Skeletal muscle tissue (tissue), 4 donors: ENCODE results near the gene GPRC5A. TPM values are rescaled to one million over a fixed set of nuclear protein-coding genes. Genes with fewer than 3 reads are reported as not detected.

Experiments used
- H3K27ac ChIP-seq: one replicate; pipeline ENCODE4 v1.7.0; 2013; ENCODE audit warnings: mild to moderate bottlenecking, low read depth, low read length, inconsistent platforms
- H3K27me3 ChIP-seq, 3 donors: one replicate each; pipeline ENCODE4 v1.7.0; 2013; ENCODE audit warnings: low read length in 3 of 3; ENCODE audit not compliant: control insufficient read depth in 3 of 3, insufficient read depth in 3 of 3
- H3K36me3 ChIP-seq, 3 donors: one replicate each; pipeline ENCODE4 v1.7.0; 2013; ENCODE audit warnings: low read length in 3 of 3; ENCODE audit not compliant: control insufficient read depth in 3 of 3, insufficient read depth in 3 of 3
- H3K4me1 ChIP-seq, 3 donors: one replicate each; pipeline ENCODE4 v1.7.0; 2013; ENCODE audit warnings: low read length in 3 of 3, mild to moderate bottlenecking in 3 of 3; ENCODE audit not compliant: control insufficient read depth in 3 of 3, insufficient read depth in 3 of 3
- H3K4me3 ChIP-seq, 3 donors: one replicate each; pipeline ENCODE4 v1.7.0; 2013; ENCODE audit warnings: low read length in 3 of 3
- H3K9ac ChIP-seq, 3 donors: one replicate each; pipeline ENCODE4 v1.7.0; 2013; ENCODE audit warnings: low read length in 3 of 3, mild to moderate bottlenecking in 3 of 3, moderate library complexity in 2 of 3, low read depth in 1 of 3
- H3K9me3 ChIP-seq, 3 donors: one replicate each; pipeline ENCODE4 v1.7.0; 2013; ENCODE audit warnings: low read length in 3 of 3; ENCODE audit not compliant: control insufficient read depth in 3 of 3
- total RNA-seq: library from RNA; depleted of rRNA; stranded (reverse); fragments of >200 nt; gene quantifications from one replicate; pipeline ENCODE4 v1.2.3, GENCODE V29; 2014
- donor health status: Osteomylitis.

GPRC5A gene
- total RNA-seq, 1 donor from 2014 or later = 1.0 TPM

GRCh38 chr12:12947902-12948301 is 56.5 kb downstream of the GPRC5A start:
- Histone ChIP-seq H3K4me3 (no peak overlapping the region), H3K27me3 (no peaks in the 10 kb centered on the region), H3K27ac (no peak overlapping the region), H3K9me3 (no peaks in the 10 kb centered on the region), H3K4me1 (no peaks in the 10 kb centered on the region), H3K36me3 (no peaks in the 10 kb centered on the region), H3K9ac (no peak overlapping the region)

- Histone ChIP-seq H3K4me1 (no peaks in the 10 kb centered on the region), H3K4me3 (no peak overlapping the region), H3K27ac (no peak overlapping the region), H3K27me3 (no peaks in the 10 kb centered on the region), H3K9ac (no peak overlapping the region), H3K36me3 (no peaks in the 10 kb centered on the region), H3K9me3 (no peaks in the 10 kb centered on the region)
These were observed 60.1 kb downstream of the GPRC5A start for GRCh38 chr12:12951504-12951903.

DNA sequence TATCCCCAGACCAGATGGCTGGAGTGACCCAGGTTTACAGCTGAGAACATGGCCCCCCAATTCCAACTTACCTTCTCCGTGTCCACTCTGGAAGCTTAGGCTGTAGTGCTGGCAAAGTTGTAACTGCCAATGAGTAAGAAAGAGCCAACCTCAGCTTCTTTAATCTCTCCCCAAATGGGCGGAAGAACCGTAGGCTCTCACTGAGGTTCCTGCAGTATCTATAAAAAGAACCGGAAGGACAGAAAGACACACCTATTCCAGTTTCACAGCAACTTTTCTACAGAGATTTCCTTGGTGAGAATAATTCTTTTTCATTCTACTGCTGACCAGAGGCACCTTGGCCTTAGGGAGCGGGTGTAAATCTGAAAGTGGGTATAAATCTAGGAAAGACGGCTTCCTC is 60.7 kb downstream of the GPRC5A start, which contains the start of gene GPRC5D:
GPRC5D (minus strand) TSS at position 135 of the 400 bp plus-strand sequence. CDS start 1,786 bp downstream, outside the sequence.
- Histone ChIP-seq H3K4me3 (no peak within 1 kb of the TSS), H3K27ac (no peak within 1 kb of the TSS), H3K9me3 (no peaks in the 10 kb centered on the region), H3K27me3 (no peaks in the 10 kb centered on the region), H3K36me3 (no peaks in the 10 kb centered on the region), H3K9ac (no peak within 1 kb of the TSS), H3K4me1 (no peaks in the 10 kb centered on the region)

DNA sequence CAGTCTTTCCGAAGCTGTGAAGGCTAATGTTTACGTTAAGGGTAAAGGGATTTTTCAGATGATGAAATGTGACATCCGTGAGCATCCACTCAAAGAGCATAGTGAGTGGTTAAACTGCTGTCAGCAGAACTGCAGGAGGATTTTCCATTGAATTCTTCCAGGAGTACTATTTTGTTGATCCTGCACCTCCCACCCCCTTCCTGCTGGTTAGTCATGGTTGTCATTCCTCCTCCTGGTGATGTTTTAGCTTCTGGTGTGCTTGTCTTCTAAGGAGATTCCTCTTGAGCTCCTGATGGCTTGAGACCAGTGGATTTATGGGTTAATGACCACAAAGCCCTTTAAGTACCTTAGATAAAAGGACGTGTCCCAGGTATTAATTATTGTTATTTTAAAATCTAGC is 63.0 kb downstream of the GPRC5A start:
- H3K36me3 ChIP-seq = no peaks in the 10 kb centered on the region

DNA sequence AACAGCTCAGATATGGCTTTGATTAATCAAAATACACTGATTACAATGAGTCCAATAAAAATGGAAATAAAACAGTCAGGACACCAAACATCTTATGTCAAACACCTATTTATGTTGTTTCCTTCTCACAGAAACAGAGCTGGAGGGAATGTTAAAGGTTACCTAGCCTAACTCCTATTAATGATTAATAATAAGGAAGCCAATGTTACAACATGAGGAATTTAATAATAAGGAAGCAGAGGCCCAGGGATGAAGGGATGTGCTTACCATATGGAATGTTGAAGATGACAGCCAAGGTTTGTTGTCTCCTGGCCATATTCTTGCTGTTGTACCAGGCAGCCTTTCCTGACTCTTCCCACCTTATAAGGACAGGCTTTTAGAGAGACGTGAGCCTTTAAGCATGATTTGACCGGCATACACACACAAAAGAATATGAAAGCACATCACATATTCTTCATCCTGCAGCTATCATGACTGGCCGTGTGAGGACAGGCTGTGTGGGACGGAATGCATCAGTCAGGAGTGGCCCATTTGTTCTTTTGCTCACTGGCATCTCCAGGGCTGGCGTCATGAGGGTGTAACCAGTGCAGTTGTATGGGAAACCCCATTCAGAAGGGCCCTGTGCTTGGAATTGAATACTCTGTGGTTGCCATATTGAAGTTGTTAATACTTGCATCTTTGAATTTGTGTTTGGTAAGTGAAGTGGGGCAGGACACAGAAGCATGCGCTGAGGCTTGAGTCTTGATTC is 63.7 kb downstream of the GPRC5A start:
- Histone ChIP-seq H3K36me3 (no peaks in the 10 kb centered on the region), H3K9ac (no peak overlapping the region), H3K27ac (no peak overlapping the region), H3K9me3 (no peaks in the 10 kb centered on the region), H3K4me1 (no peaks in the 10 kb centered on the region), H3K27me3 (no peaks in the 10 kb centered on the region), H3K4me3 (no peak overlapping the region)

More for the DNA sequence above, 63.0 kb downstream of the GPRC5A start:
- Histone ChIP-seq H3K4me3 (no peak overlapping the region), H3K27me3 (no peaks in the 10 kb centered on the region), H3K9ac (no peak overlapping the region), H3K27ac (no peak overlapping the region), H3K9me3 (no peaks in the 10 kb centered on the region), H3K4me1 (no peaks in the 10 kb centered on the region)

DNA sequence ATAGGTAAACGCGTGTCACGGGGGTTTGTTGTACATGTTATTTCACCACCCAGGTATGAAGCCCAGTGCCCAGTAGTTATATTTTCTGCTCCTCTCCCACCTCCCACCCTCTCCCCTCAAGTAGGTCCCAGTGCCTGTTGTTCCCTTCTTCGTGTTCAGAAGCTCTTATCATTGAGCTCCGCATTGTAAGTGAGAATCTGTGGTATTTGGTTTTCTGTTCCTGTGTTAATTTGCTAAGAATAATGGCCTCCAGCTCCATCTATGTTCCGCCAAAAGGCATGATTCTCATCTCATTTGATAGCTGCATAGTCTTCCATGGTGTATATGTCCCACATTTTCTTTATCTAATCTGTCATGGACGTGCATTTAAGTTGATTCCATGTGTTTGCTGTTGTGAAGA is 67.5 kb downstream of the GPRC5A start:
- Histone ChIP-seq H3K36me3 (no peaks in the 10 kb centered on the region), H3K4me3 (no peak overlapping the region), H3K9ac (no peak overlapping the region), H3K4me1 (no peaks in the 10 kb centered on the region), H3K27ac (no peak overlapping the region), H3K9me3 (no peaks in the 10 kb centered on the region), H3K27me3 (no peaks in the 10 kb centered on the region)

DNA sequence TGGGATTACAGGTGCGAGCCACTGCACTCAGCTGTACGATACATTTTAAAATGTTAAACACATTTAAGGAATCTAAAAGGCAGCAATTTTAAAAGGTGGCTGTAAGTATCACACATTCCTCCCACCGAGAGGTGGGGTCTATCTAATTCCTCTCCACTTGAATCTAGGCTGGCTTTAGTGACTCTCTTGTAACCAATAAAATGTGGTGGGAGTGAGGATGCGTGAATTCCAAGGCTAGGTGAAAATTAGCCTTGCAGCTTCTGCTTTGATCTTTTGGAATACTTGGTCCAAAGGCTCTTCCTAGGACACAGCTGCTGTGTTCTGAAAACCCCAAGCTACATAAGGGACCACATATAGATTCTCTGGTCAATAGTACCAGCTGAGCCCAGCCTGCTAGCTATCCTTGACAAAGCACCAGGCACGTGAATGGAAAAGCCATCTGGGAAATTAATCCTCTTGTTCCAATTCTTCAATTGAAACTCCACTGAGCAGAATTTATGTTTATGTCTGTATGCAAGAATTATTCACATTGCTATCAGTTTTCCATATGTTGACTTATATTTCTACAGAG is 69.4 kb downstream of the GPRC5A start:
- Histone ChIP-seq H3K4me3 (no peak overlapping the region), H3K9me3 (no peaks in the 10 kb centered on the region), H3K36me3 (peaks cover 0 to 4% (median 0%) of the 10 kb centered on the region in 3 donors), H3K27ac (no peak overlapping the region), H3K9ac (no peak overlapping the region), H3K4me1 (no peaks in the 10 kb centered on the region), H3K27me3 (no peaks in the 10 kb centered on the region)

GRCh38 chr12:12964255-12964654 is 72.9 kb downstream of the GPRC5A start:
- no peaks in the 10 kb centered on the region for H3K9me3 ChIP-seq
- H3K4me1 ChIP-seq = no peaks in the 10 kb centered on the region
- no peak overlapping the region for H3K4me3 ChIP-seq
- no peaks in the 10 kb centered on the region for H3K27me3 ChIP-seq
- H3K36me3 ChIP-seq = peaks cover 0 to 5% (median 4%) of the 10 kb centered on the region in 3 donors
- H3K9ac ChIP-seq = no peak overlapping the region
- H3K27ac ChIP-seq = no peak overlapping the region

DNA sequence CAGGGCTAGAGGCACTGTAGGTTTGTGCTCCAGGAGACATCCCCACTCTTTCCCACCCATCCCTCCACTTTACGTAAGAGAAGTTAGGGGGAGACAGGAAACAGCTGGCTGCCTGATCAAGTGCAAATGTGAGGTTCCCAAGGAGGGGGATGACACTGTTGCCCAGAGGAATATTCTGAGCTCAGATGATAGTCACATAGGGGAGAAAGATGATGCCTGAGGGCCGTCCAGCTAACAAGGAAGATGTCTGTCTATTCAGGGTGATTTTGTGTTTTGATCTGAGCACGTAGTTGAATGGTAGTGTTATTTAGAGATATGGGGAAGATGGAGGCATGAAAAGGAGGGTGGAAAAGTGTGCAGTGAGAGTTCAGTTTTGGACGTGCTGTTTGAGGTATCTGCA is 74.5 kb downstream of the GPRC5A start:
- H3K4me3 ChIP-seq = no peak overlapping the region
- H3K27ac ChIP-seq = no peak overlapping the region
- H3K27me3 ChIP-seq = no peaks in the 10 kb centered on the region
- no peaks in the 10 kb centered on the region for H3K4me1 ChIP-seq
- H3K9me3 ChIP-seq = no peaks in the 10 kb centered on the region
- H3K9ac ChIP-seq = no peak overlapping the region
- peaks cover 0 to 5% (median 4%) of the 10 kb centered on the region in 3 donors for H3K36me3 ChIP-seq
